Dedifferentiated amniotic fluid mesenchymal stem cell (primary cell): ENCODE data around the gene C5.
"Not testable (repeated sequence)": the region's sequence is repeated elsewhere in the genome, so short reads cannot be mapped to it uniquely, and the experiment has no call there.

Experiments used
- DNase-seq: peaks from one replicate; pipeline ENCODE4 v3.0.0-alpha.2; 2016; ENCODE audit errors: extremely low spot score

C5 gene

DNA sequence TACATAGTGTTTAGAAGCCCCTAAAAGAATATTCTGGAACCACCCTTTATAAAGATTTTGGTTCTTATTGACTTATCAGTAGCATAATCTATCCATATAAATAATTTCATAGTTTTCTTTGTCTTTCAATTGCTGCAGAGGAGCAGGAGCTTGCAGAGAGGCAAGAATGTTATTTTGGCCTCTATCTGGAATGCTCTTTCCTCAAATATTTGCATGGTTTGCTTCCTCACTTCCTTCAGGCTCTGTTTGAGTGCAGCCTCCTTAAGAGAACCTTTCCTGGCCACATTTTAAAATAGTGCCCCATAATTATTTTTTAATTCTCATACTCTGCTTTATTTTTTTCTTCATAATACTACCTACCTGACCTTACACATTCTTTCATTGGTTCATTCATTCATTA lies 1.5 kb downstream of the C5 start:
- DNase-seq = peak; percentile 27

GRCh38 chr9:121048175-121048574 lies 1.9 kb downstream of the C5 start:
- DNase-seq = no peak

GRCh38 chr9:121038804-121039203 lies 11.3 kb downstream of the C5 start:
- no peak for DNase-seq

- DNase-seq = no peak
Observed at GRCh38 chr9:121038362-121038761, 11.7 kb downstream of the C5 start.

DNA sequence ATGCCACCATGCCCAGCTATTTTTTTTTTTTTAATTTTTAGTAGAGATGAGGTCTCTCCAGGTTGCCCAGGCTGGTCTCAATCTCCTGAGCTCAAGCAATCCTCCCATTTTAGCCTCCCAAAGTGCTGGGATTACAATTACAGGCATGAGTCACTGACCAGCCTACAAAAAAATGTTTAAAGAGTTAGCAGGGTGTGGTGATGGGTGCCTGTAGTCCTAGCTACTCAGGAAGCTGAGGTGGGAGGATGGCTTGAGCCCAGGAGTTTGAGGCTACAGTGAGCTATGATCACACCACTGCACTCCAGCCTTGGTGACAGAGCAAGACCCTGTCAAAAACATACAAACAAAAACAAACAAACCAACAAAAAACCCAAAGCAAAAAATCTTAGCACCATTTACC lies 14.4 kb downstream of the C5 start:
- DNase-seq = not testable (repeated sequence)

DNA sequence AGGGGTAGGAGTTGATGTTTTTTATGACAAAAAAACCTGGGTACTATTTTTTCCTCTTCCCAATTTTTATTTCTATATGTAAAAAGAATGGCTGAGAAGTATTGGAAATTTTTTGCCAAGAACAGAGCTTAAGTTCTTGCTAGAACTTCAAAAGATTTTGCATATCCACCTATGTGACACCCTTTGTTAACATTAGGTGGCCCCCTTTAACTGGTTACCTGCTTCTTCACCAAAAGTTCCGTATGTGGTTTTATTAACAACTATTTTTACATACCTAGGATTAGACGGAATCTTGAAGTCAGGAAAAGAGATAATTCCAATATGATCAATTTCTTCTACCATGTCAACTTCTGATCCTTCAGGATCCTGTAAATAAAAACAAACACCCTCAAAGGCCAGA lies 15.5 kb downstream of the C5 start:
- no peak for DNase-seq

- no peak for DNase-seq
Observed at GRCh38 chr9:121029469-121029868, 20.6 kb downstream of the C5 start.

- not testable (repeated sequence) for DNase-seq
Observed at GRCh38 chr9:121028285-121028684, 21.8 kb downstream of the C5 start.

DNA sequence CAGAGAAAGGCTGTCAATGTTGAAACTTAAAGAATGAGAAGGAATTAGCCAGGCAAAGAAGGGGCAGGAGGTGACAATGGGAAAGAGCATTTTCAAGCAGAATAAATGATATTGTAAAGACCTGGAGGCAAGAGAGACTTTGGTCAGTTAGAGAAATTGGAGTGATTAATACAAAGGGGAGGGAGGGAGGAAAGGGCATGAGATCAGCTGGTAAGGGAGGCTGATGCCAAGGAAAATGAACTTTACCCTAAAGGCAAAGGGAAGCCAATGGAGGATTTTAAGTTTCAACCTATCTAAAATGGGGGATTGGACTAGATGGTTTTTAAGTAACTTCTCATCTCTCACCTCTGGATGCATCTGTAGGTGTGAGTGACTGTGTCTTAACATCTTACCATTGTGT lies 23.3 kb downstream of the C5 start:
- DNase-seq = no peak

DNA sequence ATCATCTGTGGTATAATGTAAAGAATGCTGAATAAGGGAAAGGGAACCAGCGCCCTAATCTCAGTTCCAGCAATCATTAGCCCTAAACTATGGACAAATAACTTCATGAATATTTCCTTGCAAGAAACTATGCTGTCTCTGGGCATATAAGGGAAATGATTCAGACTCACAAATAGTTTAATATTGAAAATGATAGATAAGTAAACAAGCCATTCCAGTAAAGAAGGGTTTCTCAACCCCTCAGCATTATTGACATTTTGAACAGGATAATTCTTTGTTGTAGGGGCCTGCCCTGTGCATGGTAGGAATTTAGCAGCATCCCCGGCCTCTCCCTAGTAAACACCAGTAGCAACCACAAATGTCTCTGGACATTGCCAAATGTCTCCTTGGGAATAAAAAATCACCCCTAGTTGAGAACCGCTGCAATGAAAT lies 23.8 kb downstream of the C5 start:
- DNase-seq = no peak

GRCh38 chr9:121024237-121024636 lies 25.8 kb downstream of the C5 start:
- DNase-seq = no peak

GRCh38 chr9:121023064-121023463 lies 27.0 kb downstream of the C5 start:
- no peak for DNase-seq

DNA sequence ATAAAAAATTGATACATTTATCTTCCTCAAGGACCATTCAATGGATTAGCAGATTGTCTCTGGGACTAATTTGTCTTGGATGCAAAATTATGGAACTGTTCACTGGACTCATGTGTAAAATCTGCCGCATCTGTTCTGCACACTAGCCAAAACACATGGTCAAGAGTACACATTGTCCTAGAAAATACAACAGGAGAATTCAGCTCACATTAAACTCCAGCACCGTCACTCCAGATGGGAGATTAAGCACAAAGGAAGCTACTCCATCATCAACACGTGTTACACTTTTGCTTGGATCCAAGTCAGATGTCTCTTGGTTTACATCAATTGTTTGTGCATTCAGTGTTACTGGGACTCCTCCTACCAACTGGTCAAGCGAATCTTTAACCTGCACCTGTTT lies 28.8 kb downstream of the C5 start:
- DNase-seq = no peak

DNA sequence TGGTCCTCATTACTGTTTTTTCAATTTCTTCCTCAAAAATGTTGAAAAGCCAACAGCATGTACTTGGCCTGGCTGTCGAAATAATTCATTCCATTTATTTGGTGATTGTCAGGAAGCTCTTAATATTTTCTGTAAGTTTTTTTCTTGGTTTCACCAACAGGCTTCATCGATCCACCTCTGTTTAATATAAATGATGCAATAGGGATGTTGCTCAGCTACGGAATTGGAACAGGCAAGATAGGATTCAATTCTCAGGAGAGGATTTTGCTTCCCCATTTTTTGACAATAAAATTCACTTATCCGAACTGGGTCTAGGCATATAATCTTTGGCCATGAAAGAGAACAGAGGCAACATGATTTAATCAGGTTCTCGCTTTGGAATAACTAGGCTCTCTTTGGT lies 30.8 kb downstream of the C5 start:
- DNase-seq = no peak

GRCh38 chr9:121013911-121014310 lies 36.2 kb downstream of the C5 start:
- DNase-seq = no peak

GRCh38 chr9:121009650-121010049 lies 40.4 kb downstream of the C5 start:
- no peak for DNase-seq

GRCh38 chr9:120999317-120999716 lies 50.8 kb downstream of the C5 start:
- no peak for DNase-seq

- no peak for DNase-seq
Observed at GRCh38 chr9:120998111-120998510, 52.0 kb downstream of the C5 start.

DNA sequence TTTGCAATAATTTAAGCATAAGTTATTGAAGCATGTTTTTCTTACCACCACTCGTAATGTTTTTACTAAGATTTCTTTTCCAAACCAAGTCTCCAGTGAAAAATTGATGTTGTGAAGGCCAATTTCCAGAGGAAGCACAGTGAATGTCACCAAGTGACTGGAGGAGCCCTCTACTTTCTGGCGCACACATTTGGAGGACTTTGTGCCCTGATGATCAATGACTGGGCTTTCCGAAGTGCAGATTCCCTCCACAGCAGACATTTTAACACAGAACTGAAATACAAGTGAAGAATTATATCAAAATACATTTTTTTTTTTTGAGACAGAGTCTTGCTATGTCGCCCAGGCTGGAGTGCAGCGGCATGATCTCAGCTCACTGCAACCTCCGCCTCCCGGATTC lies 52.6 kb downstream of the C5 start:
- no peak for DNase-seq

- DNase-seq = no peak
Observed at GRCh38 chr9:120996409-120996808, 53.7 kb downstream of the C5 start.

DNA sequence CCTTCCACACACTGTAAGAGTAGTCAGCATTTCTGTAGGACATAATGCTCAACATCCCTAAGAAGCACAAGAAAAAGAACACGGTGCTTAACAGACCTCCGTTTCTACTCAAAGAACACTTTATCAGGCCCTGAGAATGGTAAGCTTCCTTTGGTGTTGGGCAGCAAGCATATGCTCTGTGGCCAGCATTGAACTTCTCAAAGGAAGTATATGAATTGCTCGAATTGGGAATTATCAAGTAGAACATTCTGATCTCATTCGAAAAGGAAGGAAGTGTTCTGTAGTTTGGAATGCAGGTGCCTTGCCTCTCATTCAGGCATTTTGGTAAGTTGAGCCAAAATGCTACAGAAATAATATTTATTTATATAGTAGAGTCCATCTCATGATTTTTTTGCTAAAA lies 61.0 kb downstream of the C5 start:
- no peak for DNase-seq

DNA sequence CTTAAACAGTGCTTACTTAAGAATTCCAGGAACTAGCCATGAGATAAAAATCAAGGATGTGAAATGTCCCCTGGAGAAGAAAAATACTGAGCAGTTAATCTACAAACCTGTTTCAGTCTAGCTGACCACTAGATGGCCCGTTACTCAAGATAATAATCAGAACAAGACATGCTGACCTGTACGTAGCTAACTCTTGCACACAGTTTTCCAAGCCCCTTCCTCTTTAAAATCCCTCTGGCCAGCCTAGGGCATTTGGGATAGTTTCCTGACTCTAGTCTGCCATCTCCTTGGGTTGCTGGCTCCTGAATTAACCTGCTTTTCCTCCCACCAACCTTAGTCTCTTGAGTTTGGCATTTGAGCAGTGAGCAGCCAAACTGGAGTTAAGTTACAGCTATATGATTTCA lies 64.3 kb downstream of the C5 start:
- peak; percentile 69 for DNase-seq

- no peak for DNase-seq
Observed at GRCh38 chr9:120983259-120983837, 66.7 kb downstream of the C5 start.

DNA sequence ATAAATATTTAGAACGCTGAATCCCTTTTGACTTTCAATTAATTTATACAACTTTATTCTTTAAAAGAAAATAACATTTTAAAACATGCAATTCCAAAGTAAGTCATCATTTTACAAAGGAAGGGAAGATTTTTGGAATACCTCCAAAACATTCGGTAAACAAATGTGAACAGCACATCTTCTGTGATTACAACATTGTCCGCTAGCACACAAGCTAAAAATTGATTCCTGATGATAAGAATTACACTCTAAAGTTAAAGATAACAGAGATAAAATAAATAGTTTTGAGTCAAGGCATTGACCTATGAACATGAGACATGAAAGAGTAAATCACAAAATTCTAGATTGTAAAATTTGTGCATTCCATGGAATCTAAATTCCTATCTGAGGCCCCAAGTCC lies 67.2 kb downstream of the C5 start:
- DNase-seq = no peak

DNA sequence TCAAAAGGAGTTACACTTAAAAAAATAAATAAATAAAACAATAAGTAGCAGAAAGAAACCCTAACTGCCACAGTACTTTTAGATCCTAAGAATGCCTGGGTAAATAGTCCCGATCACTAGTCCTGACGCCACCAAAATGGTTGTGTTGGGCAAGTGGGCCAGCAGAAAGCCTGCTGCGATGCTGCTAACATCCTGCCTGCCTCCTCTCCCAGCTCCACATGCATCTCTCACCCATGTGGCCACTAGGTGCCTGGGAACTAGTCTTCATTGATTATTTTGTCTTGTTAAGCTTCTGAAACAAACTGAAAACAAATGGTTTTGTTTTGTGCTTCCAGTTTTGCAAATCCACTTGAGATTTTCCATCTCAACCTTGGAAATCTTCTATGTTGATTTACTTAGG lies 69.1 kb downstream of the C5 start:
- no peak for DNase-seq
